NAMALWA (cell line): ENCODE measurements around the gene MFAP4.

ENCODE experiments used
- DNase-seq: peaks from one replicate; pipeline ENCODE4 v3.0.0-alpha.2; 2015; ENCODE audit warnings: low spot score

The MFAP4 gene

GRCh38 chr17:19333736-19334290, 53.2 kb downstream of the MFAP4 start:
- no peak for DNase-seq
